GM12878 (cell line): ENCODE results near the gene FURIN. TPM values are rescaled to one million over a fixed set of nuclear protein-coding genes. Genes with fewer than 3 reads are reported as not detected.

ENCODE experiments used
- BACH1 ChIP-seq: fragments of 450-650 bp; IDR thresholded peaks from 2 replicates; pipeline ENCODE4 v1.6.1; 2017; ENCODE audit warnings: mild to moderate bottlenecking, borderline replicate concordance
- BCL11A ChIP-seq: IDR thresholded peaks from 2 replicates; pipeline ENCODE4 v1.6.1; 2011; ENCODE audit warnings: low read depth, low read length
- ETV6 ChIP-seq, 2 experiments: fragments of 450-650 bp in 1 of 2; IDR thresholded peaks in 1 of 2; conservative IDR thresholded peaks in 1 of 2; 2 replicates each; pipeline ENCODE4 v1.6.1; 2014; ENCODE audit warnings: antibody characterized with exemption in 1 of 2, borderline replicate concordance in 1 of 2, low read depth in 1 of 2, mild to moderate bottlenecking in 1 of 2, moderate library complexity in 1 of 2
- FOXK2 ChIP-seq: fragments of 450-650 bp; IDR thresholded peaks from 2 replicates; pipeline ENCODE4 v1.6.1; 2017; ENCODE audit warnings: mild to moderate bottlenecking, moderate library complexity
- MXI1 ChIP-seq: fragments of 150-350 bp; IDR thresholded peaks from 2 replicates; pipeline ENCODE4 v1.6.1; 2011; ENCODE audit warnings: low read depth, mild to moderate bottlenecking, inconsistent platforms, low read length, improper control_type of control experiment
- POLR2A ChIP-seq: IDR thresholded peaks from 2 replicates; pipeline ENCODE4 v1.6.1; 2011; ENCODE audit warnings: low read depth, mild to moderate bottlenecking, low read length
- POLR2AphosphoS5 ChIP-seq: IDR thresholded peaks from 2 replicates; pipeline ENCODE4 v1.6.1; 2011; ENCODE audit warnings: mild to moderate bottlenecking, low read length, inconsistent platforms
- polyA plus RNA-seq, 11 experiments: library from polyadenylated mRNA; depleted of rRNA in 4 of 11; unstranded in 6 of 11; stranded (reverse) in 5 of 11; fragments of >200 nt; fragmentation: Nextera tagmentation in 4 of 11; fragmentation: Illumina TruSeq in 1 of 11; extraction: Ambion mirVana in 4 of 11; extraction: Trizol in 1 of 11; gene quantifications; 1 replicate in 1 of 11; 2 replicates in 10 of 11; pipeline versions ENCODE4 v1.2.1 to v1.2.3, GENCODE V29; 2011 to 2016; ENCODE audit warnings: inconsistent platforms in 2 of 11, missing spikeins in 2 of 11, low read depth in 1 of 11
- total RNA-seq, 4 experiments: library from RNA; depleted of rRNA in 3 of 4; stranded (reverse); fragments of >200 nt in 3 of 4; fragmentation: Illumina TruSeq in 1 of 4; extraction: Trizol in 1 of 4; gene quantifications; 2 replicates each; pipeline versions ENCODE4 v1.2.1 to v1.2.3, GENCODE V29; 2013 to 2021
- TF ChIP-seq, protein P1 (sequence below): IDR thresholded peaks from 2 replicates; pipeline ENCODE4 v1.6.1; 2012; ENCODE audit warnings: low read depth, low read length, improper control_type of control experiment
- TF ChIP-seq, protein P2 (sequence below): IDR thresholded peaks from 2 replicates; pipeline ENCODE4 v1.6.1; 2011; ENCODE audit warnings: mild to moderate bottlenecking, low read depth, low read length, moderate library complexity; ENCODE audit not compliant: insufficient replicate concordance
- TF ChIP-seq, protein P3 (sequence below): fragments of 450-650 bp; IDR thresholded peaks from 2 replicates; pipeline ENCODE4 v1.6.1; 2017; ENCODE audit warnings: mild to moderate bottlenecking, moderate library complexity

Gene FURIN
- total and polyA plus RNA-seq, 10 of the 15 experiments (the other 5 are each of a cell fraction or from before 2014, with no cell fraction given): 0.47 to 39.9 (median 8.0) TPM

DNA sequence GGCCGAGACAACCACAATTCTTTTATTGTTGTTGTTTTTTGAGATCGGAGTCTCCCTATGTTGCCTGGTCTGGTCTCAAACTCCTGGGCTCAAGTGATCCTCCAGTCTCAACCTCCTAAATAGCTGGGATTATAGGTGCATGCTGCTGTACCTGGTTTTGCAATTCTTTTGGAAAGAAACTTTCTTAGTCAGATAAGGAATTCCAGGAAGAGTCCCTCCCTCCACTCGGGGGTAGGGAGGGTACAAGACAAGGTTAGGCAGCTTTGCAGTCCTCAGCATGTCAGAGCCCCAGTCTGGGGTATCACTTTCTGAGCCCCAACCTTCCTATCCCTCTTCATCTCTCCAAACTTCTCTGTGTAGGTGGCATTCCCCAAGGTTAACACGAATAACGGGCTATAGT lies 33.8 kb upstream of the FURIN start (continued):
- TF ChIP-seq, protein P1, sequence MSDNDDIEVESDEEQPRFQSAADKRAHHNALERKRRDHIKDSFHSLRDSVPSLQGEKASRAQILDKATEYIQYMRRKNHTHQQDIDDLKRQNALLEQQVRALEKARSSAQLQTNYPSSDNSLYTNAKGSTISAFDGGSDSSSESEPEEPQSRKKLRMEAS: no peak
- TF ChIP-seq BACH1 (no peak), ETV6 (conservative IDR thresholded peaks at IDR 0.05 in 1 of 2, IDR thresholded peaks at IDR 0.05 in 1 of 2; ENCODE audit: borderline replicate concordance in 1 of 2, low read depth in 1 of 2) (no peak), MXI1 (no peak), POLR2A (no peak), FOXK2 (no peak), BCL11A (no peak), POLR2AphosphoS5 (no peak)
- TF ChIP-seq, protein P2, sequence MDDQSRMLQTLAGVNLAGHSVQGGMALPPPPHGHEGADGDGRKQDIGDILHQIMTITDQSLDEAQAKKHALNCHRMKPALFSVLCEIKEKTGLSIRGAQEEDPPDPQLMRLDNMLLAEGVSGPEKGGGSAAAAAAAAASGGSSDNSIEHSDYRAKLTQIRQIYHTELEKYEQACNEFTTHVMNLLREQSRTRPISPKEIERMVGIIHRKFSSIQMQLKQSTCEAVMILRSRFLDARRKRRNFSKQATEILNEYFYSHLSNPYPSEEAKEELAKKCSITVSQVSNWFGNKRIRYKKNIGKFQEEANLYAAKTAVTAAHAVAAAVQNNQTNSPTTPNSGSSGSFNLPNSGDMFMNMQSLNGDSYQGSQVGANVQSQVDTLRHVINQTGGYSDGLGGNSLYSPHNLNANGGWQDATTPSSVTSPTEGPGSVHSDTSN: no peak
- TF ChIP-seq, protein P3, sequence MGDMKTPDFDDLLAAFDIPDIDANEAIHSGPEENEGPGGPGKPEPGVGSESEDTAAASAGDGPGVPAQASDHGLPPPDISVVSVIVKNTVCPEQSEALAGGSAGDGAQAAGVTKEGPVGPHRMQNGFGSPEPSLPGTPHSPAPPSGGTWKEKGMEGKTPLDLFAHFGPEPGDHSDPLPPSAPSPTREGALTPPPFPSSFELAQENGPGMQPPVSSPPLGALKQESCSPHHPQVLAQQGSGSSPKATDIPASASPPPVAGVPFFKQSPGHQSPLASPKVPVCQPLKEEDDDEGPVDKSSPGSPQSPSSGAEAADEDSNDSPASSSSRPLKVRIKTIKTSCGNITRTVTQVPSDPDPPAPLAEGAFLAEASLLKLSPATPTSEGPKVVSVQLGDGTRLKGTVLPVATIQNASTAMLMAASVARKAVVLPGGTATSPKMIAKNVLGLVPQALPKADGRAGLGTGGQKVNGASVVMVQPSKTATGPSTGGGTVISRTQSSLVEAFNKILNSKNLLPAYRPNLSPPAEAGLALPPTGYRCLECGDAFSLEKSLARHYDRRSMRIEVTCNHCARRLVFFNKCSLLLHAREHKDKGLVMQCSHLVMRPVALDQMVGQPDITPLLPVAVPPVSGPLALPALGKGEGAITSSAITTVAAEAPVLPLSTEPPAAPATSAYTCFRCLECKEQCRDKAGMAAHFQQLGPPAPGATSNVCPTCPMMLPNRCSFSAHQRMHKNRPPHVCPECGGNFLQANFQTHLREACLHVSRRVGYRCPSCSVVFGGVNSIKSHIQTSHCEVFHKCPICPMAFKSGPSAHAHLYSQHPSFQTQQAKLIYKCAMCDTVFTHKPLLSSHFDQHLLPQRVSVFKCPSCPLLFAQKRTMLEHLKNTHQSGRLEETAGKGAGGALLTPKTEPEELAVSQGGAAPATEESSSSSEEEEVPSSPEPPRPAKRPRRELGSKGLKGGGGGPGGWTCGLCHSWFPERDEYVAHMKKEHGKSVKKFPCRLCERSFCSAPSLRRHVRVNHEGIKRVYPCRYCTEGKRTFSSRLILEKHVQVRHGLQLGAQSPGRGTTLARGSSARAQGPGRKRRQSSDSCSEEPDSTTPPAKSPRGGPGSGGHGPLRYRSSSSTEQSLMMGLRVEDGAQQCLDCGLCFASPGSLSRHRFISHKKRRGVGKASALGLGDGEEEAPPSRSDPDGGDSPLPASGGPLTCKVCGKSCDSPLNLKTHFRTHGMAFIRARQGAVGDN: no peak
